Measurements from ENCODE around the gene PNCK. TPM values are rescaled to one million over a fixed set of nuclear protein-coding genes. Genes with fewer than 3 reads are reported as not detected.

PNCK gene
- polyA plus RNA-seq, 3 donors = not detected

- no peaks in the 10 kb centered on the region for H3K36me3 ChIP-seq (replicated peaks in 1 of 2; ENCODE audit: control insufficient read depth in 1 of 2, insufficient read depth in 2 of 2, low read length in 2 of 2)
- H3K27ac ChIP-seq (ENCODE audit: low read depth in 1 of 2, low read length in 2 of 2) = no peak overlapping the region
- Mint-ChIP-seq H3K4me1 (no peaks in the 10 kb centered on the region), H3K4me3 (peak overlapping the region in 1 of 2 donors; percentile 21), H3K27ac (no peak overlapping the region), H3K36me3 (no peaks in the 10 kb centered on the region), H3K9me3 (peaks cover 0 to 26% (median 7%) of the 10 kb centered on the region in 7 donors), H3K27me3 (ENCODE audit: low read depth in 3 of 3) (peaks cover 31 to 46% (median 40%) of the 10 kb centered on the region in 3 donors)
- no peaks in the 10 kb centered on the region for H4K20me1 ChIP-seq (ENCODE audit: insufficient read depth, low read length)
- intact Hi-C loops (cut with micrococcal nuclease) = no loop called here
- no peak overlapping the region for H3K4me3 ChIP-seq (replicated peaks in 1 of 3; ENCODE audit: low read depth in 2 of 3, low read length in 3 of 3)
- TF ChIP-seq CTCF (IDR thresholded peaks at IDR 0.05) = peak; percentile 31
- H2AFZ ChIP-seq (ENCODE audit: insufficient read depth, low read depth, low read length, poor library complexity, severe bottlenecking) = no peak overlapping the region
- WGBS (ENCODE audit: insufficient coverage) = 69% methylated on average over 9 of the region's 26 CpGs
- H3K4me2 ChIP-seq (replicated peaks; ENCODE audit: extremely low read depth, low read length, poor library complexity, severe bottlenecking) = no peak overlapping the region
- peak; percentile 6 to 30 (median 11) for DNase-seq
- H3K9ac ChIP-seq (ENCODE audit: insufficient read depth, low read length, poor library complexity, severe bottlenecking) = no peak overlapping the region
- H3K27me3 ChIP-seq (ENCODE audit: control insufficient read depth in 2 of 2, insufficient read depth in 2 of 2, low read length in 2 of 2) = peaks cover 14 to 44% of the 10 kb centered on the region in 2 donors
- H3K4me1 ChIP-seq (ENCODE audit: control insufficient read depth in 1 of 2, insufficient read depth in 2 of 2, low read length in 2 of 2) = peaks cover 0 to 2% of the 10 kb centered on the region in 2 donors
- H3K79me2 ChIP-seq (ENCODE audit: insufficient read depth, low read length) = no peaks in the 10 kb centered on the region
- peaks cover 0 to 9% of the 10 kb centered on the region in 2 donors for H3K9me3 ChIP-seq (replicated peaks in 1 of 2; ENCODE audit: control insufficient read depth in 1 of 2, insufficient read depth in 1 of 2, low read length in 2 of 2)
Measured at GRCh38 chrX:153649178-153649914, 24.3 kb downstream of the PNCK start.

GRCh38 chrX:153648358-153649177, 25.0 kb downstream of the PNCK start:
- Mint-ChIP-seq H3K27ac (no peak overlapping the region), H3K9me3 (peaks cover 0 to 25% (median 2%) of the 10 kb centered on the region in 7 donors), H3K27me3 (ENCODE audit: low read depth in 3 of 3) (peaks cover 35 to 51% (median 43%) of the 10 kb centered on the region in 3 donors), H3K4me1 (peaks cover 2% of the 10 kb centered on the region), H3K4me3 (peak overlapping the region in 1 of 2 donors; percentile 21), H3K36me3 (no peaks in the 10 kb centered on the region)
- H2AFZ ChIP-seq (ENCODE audit: insufficient read depth, low read depth, low read length, poor library complexity, severe bottlenecking) = no peak overlapping the region
- intact Hi-C loops (cut with micrococcal nuclease) = no loop called here
- H3K4me2 ChIP-seq (replicated peaks; ENCODE audit: extremely low read depth, low read length, poor library complexity, severe bottlenecking) = no peak overlapping the region
- WGBS (ENCODE audit: insufficient coverage) = 92% methylated on average over 5 of the region's 17 CpGs
- peaks cover 0 to 5% of the 10 kb centered on the region in 2 donors for H3K4me1 ChIP-seq (ENCODE audit: control insufficient read depth in 1 of 2, insufficient read depth in 2 of 2, low read length in 2 of 2)
- no peak overlapping the region for H3K27ac ChIP-seq (ENCODE audit: low read depth in 1 of 2, low read length in 2 of 2)
- no peak overlapping the region for H3K9ac ChIP-seq (ENCODE audit: insufficient read depth, low read length, poor library complexity, severe bottlenecking)
- TF ChIP-seq CTCF (IDR thresholded peaks at IDR 0.05) = no peak
- DNase-seq = no peak
- H3K79me2 ChIP-seq (ENCODE audit: insufficient read depth, low read length) = no peaks in the 10 kb centered on the region
- peaks cover 0 to 9% of the 10 kb centered on the region in 2 donors for H3K9me3 ChIP-seq (replicated peaks in 1 of 2; ENCODE audit: control insufficient read depth in 1 of 2, insufficient read depth in 1 of 2, low read length in 2 of 2)
- H3K36me3 ChIP-seq (replicated peaks in 1 of 2; ENCODE audit: control insufficient read depth in 1 of 2, insufficient read depth in 2 of 2, low read length in 2 of 2) = no peaks in the 10 kb centered on the region
- H3K27me3 ChIP-seq (ENCODE audit: control insufficient read depth in 2 of 2, insufficient read depth in 2 of 2, low read length in 2 of 2) = peaks cover 14 to 47% of the 10 kb centered on the region in 2 donors
- H3K4me3 ChIP-seq (replicated peaks in 1 of 3; ENCODE audit: low read depth in 2 of 3, low read length in 3 of 3) = no peak overlapping the region
- no peaks in the 10 kb centered on the region for H4K20me1 ChIP-seq (ENCODE audit: insufficient read depth, low read length)
